ENCODE data around the gene CIDEB. TPM values are rescaled to one million over a fixed set of nuclear protein-coding genes. Genes with fewer than 3 reads are reported as not detected.

CIDEB gene
- total RNA-seq, 1 experiment from 2014 or later = not detected

DNA sequence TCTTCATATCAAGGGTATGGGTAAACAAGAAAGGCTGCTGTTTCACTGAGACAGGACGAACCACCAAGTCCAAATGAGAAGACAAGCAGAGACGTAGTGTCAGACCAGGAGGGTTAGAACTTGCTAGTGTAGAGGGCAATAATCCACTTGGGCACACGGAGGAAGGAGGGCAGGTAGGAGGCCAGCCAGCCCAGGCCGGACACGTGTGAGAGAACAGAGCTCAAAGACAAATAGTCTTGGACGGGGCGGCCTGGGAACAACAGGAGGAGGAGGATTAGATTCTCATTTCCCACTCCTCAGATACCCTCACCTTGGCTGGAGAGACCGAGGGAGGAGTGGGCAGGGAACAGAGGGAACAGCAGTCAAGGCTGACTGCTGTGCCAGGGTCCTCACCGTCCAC, 17.0 kb downstream of the CIDEB start:
- no peak for DNase-seq
- no peak overlapping the region for H3K4me3 Mint-ChIP-seq
- Histone ChIP-seq H2AFZ (ENCODE audit: low read length) (no peak overlapping the region), H2BK5ac (ENCODE audit: insufficient read length, low read length) (no peak overlapping the region), H3K14ac (ENCODE audit: insufficient read depth, low read length) (no peak overlapping the region), H3K18ac (ENCODE audit: insufficient read length, low read depth, low read length) (no peak overlapping the region), H2BK120ac (ENCODE audit: low read depth, low read length, poor library complexity, severe bottlenecking) (no peak overlapping the region), H3K23ac (ENCODE audit: insufficient read length, low read depth, low read length) (no peak overlapping the region), H3K27ac (ENCODE audit: insufficient read length, low read depth, low read length) (no peak overlapping the region), H2BK20ac (ENCODE audit: low read depth, low read length, poor library complexity, severe bottlenecking) (no peak overlapping the region), H3K79me2 (ENCODE audit: insufficient read depth, low read length) (no peaks in the 10 kb centered on the region), H3K4ac (ENCODE audit: low read depth, low read length) (no peak overlapping the region), H4K20me1 (ENCODE audit: control insufficient read depth, insufficient read depth, insufficient read length) (no peaks in the 10 kb centered on the region), H3T11ph (ENCODE audit: low read length) (no peak overlapping the region), H4K8ac (replicated peaks; ENCODE audit: insufficient read length, low read depth, low read length) (no peak overlapping the region), H3K56ac (ENCODE audit: insufficient read length, low read depth, low read length) (no peak overlapping the region), H4K5ac (ENCODE audit: insufficient read length, low read depth, low read length) (no peak overlapping the region), H3K4me1 (ENCODE audit: insufficient read depth, low read length) (no peaks in the 10 kb centered on the region), H2BK15ac (ENCODE audit: low read depth, low read length) (no peak overlapping the region), H4K91ac (ENCODE audit: insufficient read length, low read depth, low read length) (no peak overlapping the region), H3K23me2 (ENCODE audit: insufficient read length, low read depth, low read length, poor library complexity, severe bottlenecking) (no peaks in the 10 kb centered on the region), H2BK12ac (ENCODE audit: insufficient read length, low read depth, low read length) (no peak overlapping the region), H3K79me1 (ENCODE audit: insufficient read depth, low read depth, low read length, poor library complexity, severe bottlenecking) (no peaks in the 10 kb centered on the region), H3K4me2 (ENCODE audit: insufficient read depth, insufficient read length, low read length) (no peak overlapping the region), H2AK5ac (ENCODE audit: insufficient read length, low read length) (no peak overlapping the region), H3K27me3 (ENCODE audit: insufficient read depth, low read length) (no peaks in the 10 kb centered on the region), H3K9ac (ENCODE audit: extremely low read depth, insufficient read length, low read length) (no peak overlapping the region), H3K9me3 (ENCODE audit: control insufficient read depth, low read depth, low read length) (no peaks in the 10 kb centered on the region)
- no peak overlapping the region for H3K27ac Mint-ChIP-seq
- TF ChIP-seq, protein P1, sequence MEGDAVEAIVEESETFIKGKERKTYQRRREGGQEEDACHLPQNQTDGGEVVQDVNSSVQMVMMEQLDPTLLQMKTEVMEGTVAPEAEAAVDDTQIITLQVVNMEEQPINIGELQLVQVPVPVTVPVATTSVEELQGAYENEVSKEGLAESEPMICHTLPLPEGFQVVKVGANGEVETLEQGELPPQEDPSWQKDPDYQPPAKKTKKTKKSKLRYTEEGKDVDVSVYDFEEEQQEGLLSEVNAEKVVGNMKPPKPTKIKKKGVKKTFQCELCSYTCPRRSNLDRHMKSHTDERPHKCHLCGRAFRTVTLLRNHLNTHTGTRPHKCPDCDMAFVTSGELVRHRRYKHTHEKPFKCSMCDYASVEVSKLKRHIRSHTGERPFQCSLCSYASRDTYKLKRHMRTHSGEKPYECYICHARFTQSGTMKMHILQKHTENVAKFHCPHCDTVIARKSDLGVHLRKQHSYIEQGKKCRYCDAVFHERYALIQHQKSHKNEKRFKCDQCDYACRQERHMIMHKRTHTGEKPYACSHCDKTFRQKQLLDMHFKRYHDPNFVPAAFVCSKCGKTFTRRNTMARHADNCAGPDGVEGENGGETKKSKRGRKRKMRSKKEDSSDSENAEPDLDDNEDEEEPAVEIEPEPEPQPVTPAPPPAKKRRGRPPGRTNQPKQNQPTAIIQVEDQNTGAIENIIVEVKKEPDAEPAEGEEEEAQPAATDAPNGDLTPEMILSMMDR (conservative IDR thresholded peaks at IDR 0.05) = no peak
- no peaks in the 10 kb centered on the region for H3K27me3 Mint-ChIP-seq (ENCODE audit: low read depth)
- no peaks in the 10 kb centered on the region for H3K9me3 Mint-ChIP-seq
- peaks cover 4 to 38% (median 8%) of the 10 kb centered on the region in 3 experiments; a peak in 6 of 7 replicates for H3K36me3 Mint-ChIP-seq (ENCODE audit: insufficient read depth in 1 of 3, low read depth in 3 of 3)
- WGBS (ENCODE audit: extremely low coverage, insufficient read length, low lambda C conversion rate) = no CpG with 5 or more reads among the region's 9 CpGs
- no peaks in the 10 kb centered on the region for H3K4me1 Mint-ChIP-seq
